HG03558 (cell line): ENCODE measurements around the gene DACH1.
"Not testable (repeated sequence)": the region's sequence is repeated elsewhere in the genome, so short reads cannot be mapped to it uniquely, and the experiment has no call there.

Source experiments
- ATAC-seq: cut with Tn5 transposase; IDR thresholded peaks from one replicate; pipeline ENCODE4 v1.9.1; 2021; ENCODE audit warnings: moderate number of reproducible peaks; ENCODE audit not compliant: unreplicated experiment; ENCODE audit errors: extremely low read depth

DACH1 gene

GRCh38 chr13:71787414-71787813 lies 79.6 kb downstream of the DACH1 start:
- no peak for ATAC-seq

GRCh38 chr13:71786875-71787274 lies 80.1 kb downstream of the DACH1 start:
- ATAC-seq = no peak

- no peak for ATAC-seq
Measured at GRCh38 chr13:71785361-71785760, 81.6 kb downstream of the DACH1 start.

- ATAC-seq = no peak
Measured at GRCh38 chr13:71780546-71780945, 86.5 kb downstream of the DACH1 start.

GRCh38 chr13:71778998-71779397 lies 88.0 kb downstream of the DACH1 start:
- not testable (repeated sequence) for ATAC-seq

GRCh38 chr13:71775966-71776365 lies 91.0 kb downstream of the DACH1 start:
- no peak for ATAC-seq

- ATAC-seq = no peak
Measured at GRCh38 chr13:71774863-71775262, 92.1 kb downstream of the DACH1 start.

GRCh38 chr13:71773531-71773930 lies 93.5 kb downstream of the DACH1 start:
- ATAC-seq = no peak

- no peak for ATAC-seq
Measured at GRCh38 chr13:71772361-71772760, 94.6 kb downstream of the DACH1 start.

GRCh38 chr13:71771144-71771543 lies 95.9 kb downstream of the DACH1 start:
- no peak for ATAC-seq

- no peak for ATAC-seq
Measured at GRCh38 chr13:71770710-71771109, 96.3 kb downstream of the DACH1 start.

- ATAC-seq = no peak
Measured at GRCh38 chr13:71768881-71769280, 98.1 kb downstream of the DACH1 start.

GRCh38 chr13:71759651-71760511 lies 107.1 kb downstream of the DACH1 start:
- no peak for ATAC-seq

GRCh38 chr13:71758828-71759227 lies 108.2 kb downstream of the DACH1 start:
- no peak for ATAC-seq

GRCh38 chr13:71754407-71754974 lies 112.5 kb downstream of the DACH1 start:
- ATAC-seq = no peak

GRCh38 chr13:71752775-71753513 lies 114.1 kb downstream of the DACH1 start:
- ATAC-seq = no peak

- no peak for ATAC-seq
Measured at GRCh38 chr13:71751073-71751472, 115.9 kb downstream of the DACH1 start.

GRCh38 chr13:71730267-71730666 lies 136.7 kb downstream of the DACH1 start:
- no peak for ATAC-seq

GRCh38 chr13:71729441-71729840 lies 137.6 kb downstream of the DACH1 start:
- no peak for ATAC-seq

- no peak for ATAC-seq
Measured at GRCh38 chr13:71727662-71728061, 139.3 kb downstream of the DACH1 start.

- no peak for ATAC-seq
Measured at GRCh38 chr13:71727042-71727441, 140.0 kb downstream of the DACH1 start.
